ENCODE data around the gene ABR. TPM values are rescaled to one million over a fixed set of nuclear protein-coding genes. Genes with fewer than 3 reads are reported as not detected.

The ABR gene
- total RNA-seq, 1 donor from 2014 or later = 76.6 TPM

DNA sequence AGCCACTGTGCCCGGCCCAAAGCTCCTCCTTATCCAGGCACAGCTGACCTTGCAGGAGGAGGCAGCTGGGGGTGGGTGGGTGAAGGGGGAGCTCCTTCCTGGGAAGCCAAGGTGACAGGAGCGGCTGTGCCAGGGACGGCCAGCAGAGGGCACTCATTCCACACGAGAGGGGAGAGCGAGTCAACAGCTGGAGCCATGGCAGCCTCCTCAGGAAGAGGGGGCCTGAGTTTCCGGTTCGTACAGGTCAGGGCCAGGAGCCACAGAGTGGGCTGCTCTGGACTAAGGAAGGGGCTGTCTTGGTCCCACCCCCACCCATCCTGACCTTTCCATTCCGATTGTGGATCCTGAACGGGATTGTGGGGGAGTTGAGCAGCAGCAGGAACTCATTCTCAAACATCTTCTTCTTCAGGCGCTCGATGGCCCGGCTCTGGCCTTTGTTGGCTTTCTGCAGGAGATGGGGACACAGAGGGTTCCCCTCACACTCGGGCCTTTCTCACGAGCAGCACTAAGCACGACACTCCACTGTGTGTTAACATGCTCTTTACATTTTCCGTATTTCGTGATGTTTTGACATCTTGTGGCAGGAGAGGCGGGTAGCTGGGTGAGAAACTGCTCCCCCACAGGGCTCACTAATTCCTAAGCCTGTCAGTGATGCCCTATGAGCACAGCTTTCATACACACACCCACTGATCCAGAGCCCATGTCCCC lies 121.2 kb downstream of the ABR start:
- Mint-ChIP-seq H3K27ac (ENCODE audit: unreplicated experiment) (no peak overlapping the region), H3K36me3 (ENCODE audit: low read depth, unreplicated experiment) (peaks cover 39% of the 10 kb centered on the region), H3K9me3 (ENCODE audit: unreplicated experiment) (no peaks in the 10 kb centered on the region), H3K27me3 (ENCODE audit: unreplicated experiment) (peaks cover 8% of the 10 kb centered on the region), H3K4me3 (ENCODE audit: unreplicated experiment) (peak overlapping the region; percentile 77), H3K4me1 (ENCODE audit: unreplicated experiment) (no peaks in the 10 kb centered on the region)
- TF ChIP-seq, protein P1, sequence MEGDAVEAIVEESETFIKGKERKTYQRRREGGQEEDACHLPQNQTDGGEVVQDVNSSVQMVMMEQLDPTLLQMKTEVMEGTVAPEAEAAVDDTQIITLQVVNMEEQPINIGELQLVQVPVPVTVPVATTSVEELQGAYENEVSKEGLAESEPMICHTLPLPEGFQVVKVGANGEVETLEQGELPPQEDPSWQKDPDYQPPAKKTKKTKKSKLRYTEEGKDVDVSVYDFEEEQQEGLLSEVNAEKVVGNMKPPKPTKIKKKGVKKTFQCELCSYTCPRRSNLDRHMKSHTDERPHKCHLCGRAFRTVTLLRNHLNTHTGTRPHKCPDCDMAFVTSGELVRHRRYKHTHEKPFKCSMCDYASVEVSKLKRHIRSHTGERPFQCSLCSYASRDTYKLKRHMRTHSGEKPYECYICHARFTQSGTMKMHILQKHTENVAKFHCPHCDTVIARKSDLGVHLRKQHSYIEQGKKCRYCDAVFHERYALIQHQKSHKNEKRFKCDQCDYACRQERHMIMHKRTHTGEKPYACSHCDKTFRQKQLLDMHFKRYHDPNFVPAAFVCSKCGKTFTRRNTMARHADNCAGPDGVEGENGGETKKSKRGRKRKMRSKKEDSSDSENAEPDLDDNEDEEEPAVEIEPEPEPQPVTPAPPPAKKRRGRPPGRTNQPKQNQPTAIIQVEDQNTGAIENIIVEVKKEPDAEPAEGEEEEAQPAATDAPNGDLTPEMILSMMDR (IDR thresholded peaks at IDR 0.05; ENCODE audit: unreplicated experiment) = peak; percentile 27
- peak; percentile 58 for DNase-seq (ENCODE audit: low spot score)

DNA sequence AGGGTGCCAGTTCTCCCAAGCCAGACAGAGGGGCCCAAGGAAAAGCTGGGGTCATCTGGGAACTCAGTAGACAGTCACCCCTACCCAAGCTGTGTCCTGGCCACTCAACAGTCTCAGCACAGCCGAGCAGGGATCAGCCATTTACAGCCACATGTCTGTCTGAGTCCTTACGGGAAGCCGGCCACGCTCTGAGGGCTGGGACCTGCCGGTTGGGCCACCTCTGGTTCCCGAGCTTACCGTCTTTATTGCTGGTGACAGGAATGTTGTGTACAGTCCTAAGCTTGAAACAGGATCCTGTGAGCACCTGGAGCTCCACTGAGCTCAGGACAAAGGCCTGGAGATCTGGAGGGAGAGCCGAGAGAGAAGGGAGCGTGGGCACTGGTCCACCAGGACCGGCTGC lies 123.0 kb downstream of the ABR start:
- Mint-ChIP-seq H3K36me3 (ENCODE audit: low read depth, unreplicated experiment) (peaks cover 33% of the 10 kb centered on the region), H3K27ac (ENCODE audit: unreplicated experiment) (no peak overlapping the region), H3K27me3 (ENCODE audit: unreplicated experiment) (peaks cover 8% of the 10 kb centered on the region), H3K4me1 (ENCODE audit: unreplicated experiment) (no peaks in the 10 kb centered on the region), H3K9me3 (ENCODE audit: unreplicated experiment) (no peaks in the 10 kb centered on the region), H3K4me3 (ENCODE audit: unreplicated experiment) (peak overlapping the region; percentile 22)
- no peak for DNase-seq (ENCODE audit: low spot score)
- TF ChIP-seq, protein P1 (IDR thresholded peaks at IDR 0.05; ENCODE audit: unreplicated experiment) = no peak

DNA sequence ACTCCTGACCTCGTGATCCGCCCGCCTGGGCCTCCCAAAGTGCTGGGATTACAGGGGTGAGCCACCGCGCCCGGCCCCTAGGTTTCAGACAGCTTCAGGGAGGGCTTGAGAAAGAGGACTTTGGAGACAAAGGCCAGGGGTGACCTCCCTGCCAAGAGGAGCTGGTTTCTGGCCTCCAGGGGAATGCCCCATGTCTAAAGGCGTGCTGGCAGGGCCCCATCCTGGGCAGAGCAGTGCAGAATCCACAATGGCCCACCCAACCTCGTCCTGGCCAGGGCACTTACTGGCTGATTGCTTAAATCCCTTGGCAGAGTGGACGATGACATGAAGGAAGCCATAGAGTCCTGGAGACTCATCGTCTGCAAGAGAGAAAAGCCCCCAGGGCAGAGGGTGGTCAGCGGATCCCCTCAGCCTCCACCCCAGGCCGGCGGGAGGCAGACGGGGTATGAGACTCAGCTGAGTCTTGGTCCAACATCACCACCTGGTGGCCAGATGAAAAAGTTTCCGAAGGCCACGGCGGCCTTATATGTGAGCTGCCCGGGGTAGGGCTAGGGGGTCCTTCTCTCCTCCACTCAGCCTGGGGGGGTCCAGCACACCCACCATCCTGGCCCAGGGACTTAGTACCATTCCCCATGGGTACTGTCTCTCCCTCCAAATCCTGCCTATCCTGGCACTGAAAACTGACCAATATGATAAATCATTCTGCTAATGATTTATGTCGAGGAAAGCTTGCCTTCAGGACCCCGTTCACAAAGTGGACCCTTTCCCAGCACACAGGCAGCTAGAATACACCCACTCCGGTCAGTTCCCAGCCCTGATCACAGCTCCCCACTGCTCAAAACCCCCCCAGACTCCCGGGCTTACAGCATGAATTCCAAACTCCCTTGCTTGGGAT lies 123.8 kb downstream of the ABR start:
- peak; percentile 71 for DNase-seq (ENCODE audit: low spot score)
- Mint-ChIP-seq H3K27me3 (ENCODE audit: unreplicated experiment) (peaks cover 6% of the 10 kb centered on the region), H3K36me3 (ENCODE audit: low read depth, unreplicated experiment) (peaks cover 30% of the 10 kb centered on the region), H3K27ac (ENCODE audit: unreplicated experiment) (no peak overlapping the region), H3K4me3 (ENCODE audit: unreplicated experiment) (no peak overlapping the region), H3K4me1 (ENCODE audit: unreplicated experiment) (no peaks in the 10 kb centered on the region), H3K9me3 (ENCODE audit: unreplicated experiment) (no peaks in the 10 kb centered on the region)
- TF ChIP-seq, protein P1 (IDR thresholded peaks at IDR 0.05; ENCODE audit: unreplicated experiment) = peak; percentile 78

DNA sequence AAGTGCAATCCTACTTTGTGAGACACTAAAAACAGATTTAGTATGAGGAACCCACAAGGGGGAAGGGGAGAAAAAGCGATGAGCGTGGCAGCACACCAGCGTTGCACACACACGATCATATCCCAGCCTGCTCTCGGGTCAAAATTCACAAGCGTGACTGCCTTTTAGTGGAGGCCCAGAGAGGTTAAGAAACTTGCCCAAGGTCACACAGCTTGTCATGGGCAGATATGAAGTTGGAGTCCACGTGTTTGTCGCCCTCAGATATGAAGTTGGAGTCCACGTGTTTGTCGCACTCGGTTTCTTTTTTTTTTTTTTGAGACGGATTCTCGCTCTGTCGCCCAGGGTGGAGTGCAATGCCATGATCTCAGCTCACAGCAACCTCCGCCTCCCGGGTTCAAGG lies 124.5 kb downstream of the ABR start:
- Mint-ChIP-seq H3K4me1 (ENCODE audit: unreplicated experiment) (no peaks in the 10 kb centered on the region), H3K36me3 (ENCODE audit: low read depth, unreplicated experiment) (peaks cover 28% of the 10 kb centered on the region), H3K9me3 (ENCODE audit: unreplicated experiment) (no peaks in the 10 kb centered on the region), H3K4me3 (ENCODE audit: unreplicated experiment) (no peak overlapping the region), H3K27ac (ENCODE audit: unreplicated experiment) (no peak overlapping the region), H3K27me3 (ENCODE audit: unreplicated experiment) (peaks cover 6% of the 10 kb centered on the region)
- DNase-seq (ENCODE audit: low spot score) = no peak
- TF ChIP-seq, protein P1 (IDR thresholded peaks at IDR 0.05; ENCODE audit: unreplicated experiment) = no peak

DNA sequence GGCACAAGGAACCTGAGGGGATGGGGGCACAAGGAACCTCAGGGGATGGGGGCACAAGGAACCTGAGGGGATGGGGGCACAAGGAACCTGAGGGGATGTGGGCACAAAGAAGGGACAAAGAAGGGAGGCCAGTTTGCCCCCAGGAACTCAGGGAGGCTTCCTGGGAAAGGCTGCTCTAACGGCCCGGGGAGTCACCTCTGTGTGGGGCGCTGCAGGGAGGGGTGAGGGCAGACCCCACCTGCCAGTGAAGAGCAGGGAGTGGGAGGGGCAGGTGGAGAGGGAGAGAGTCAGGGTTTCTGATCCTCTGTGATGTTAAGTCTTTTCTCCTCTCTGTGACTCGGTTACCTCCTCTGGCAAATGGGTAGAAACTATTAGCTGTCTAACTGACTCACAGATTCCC lies 125.1 kb downstream of the ABR start:
- Mint-ChIP-seq H3K4me3 (ENCODE audit: unreplicated experiment) (no peak overlapping the region), H3K9me3 (ENCODE audit: unreplicated experiment) (no peaks in the 10 kb centered on the region), H3K36me3 (ENCODE audit: low read depth, unreplicated experiment) (peaks cover 28% of the 10 kb centered on the region), H3K27me3 (ENCODE audit: unreplicated experiment) (peaks cover 6% of the 10 kb centered on the region), H3K4me1 (ENCODE audit: unreplicated experiment) (no peaks in the 10 kb centered on the region), H3K27ac (ENCODE audit: unreplicated experiment) (no peak overlapping the region)
- no peak for DNase-seq (ENCODE audit: low spot score)
- TF ChIP-seq, protein P1 (IDR thresholded peaks at IDR 0.05; ENCODE audit: unreplicated experiment) = no peak
